T-helper 2 cell treated with Interferon-gamma antibody and Interleukin-4, amounts not matched to agents 5 μg/mL and 100 μg/mL, for 36 hours (primary cell): ENCODE measurements around the gene FRMD4B.

ENCODE experiments used
- DNase-seq: peaks from one replicate; pipeline ENCODE4 v3.0.0; 2021; ENCODE audit warnings: low spot score
- H3K27ac Mint-ChIP-seq: one replicate; pipeline ENCODE4 v1.8.0; 2021; ENCODE audit warnings: mild to moderate bottlenecking, mixed read lengths
- H3K27me3 Mint-ChIP-seq: one replicate; pipeline ENCODE4 v1.8.0; 2021; ENCODE audit warnings: low read depth, mixed read lengths
- H3K36me3 Mint-ChIP-seq: one replicate; pipeline ENCODE4 v1.8.0; 2021; ENCODE audit warnings: low read depth, mixed read lengths
- H3K4me1 Mint-ChIP-seq: one replicate; pipeline ENCODE4 v1.8.0; 2021; ENCODE audit warnings: low read depth, mixed read lengths
- H3K4me3 Mint-ChIP-seq: one replicate; pipeline ENCODE4 v1.8.0; 2022; ENCODE audit warnings: mild to moderate bottlenecking, moderate library complexity, mixed read lengths
- H3K9me3 Mint-ChIP-seq: one replicate; pipeline ENCODE4 v1.8.0; 2021; ENCODE audit warnings: mixed read lengths

Gene FRMD4B

GRCh38 chr3:69389520-69390248 lies 3.8 kb upstream of the FRMD4B start:
- Mint-ChIP-seq H3K27ac (no peak overlapping the region), H3K4me1 (peaks cover 9% of the 10 kb centered on the region), H3K27me3 (peaks cover 61% of the 10 kb centered on the region), H3K4me3 (no peak overlapping the region), H3K9me3 (no peaks in the 10 kb centered on the region), H3K36me3 (no peaks in the 10 kb centered on the region)
- DNase-seq: no peak

GRCh38 chr3:69388241-69388640 lies 2.4 kb upstream of the FRMD4B start:
- Mint-ChIP-seq H3K4me3 (no peak overlapping the region), H3K9me3 (no peaks in the 10 kb centered on the region), H3K27me3 (peaks cover 68% of the 10 kb centered on the region), H3K27ac (no peak overlapping the region), H3K4me1 (peaks cover 9% of the 10 kb centered on the region), H3K36me3 (no peaks in the 10 kb centered on the region)
- no peak for DNase-seq

- no peaks in the 10 kb centered on the region for H3K9me3 Mint-ChIP-seq
- H3K27ac Mint-ChIP-seq: no peak overlapping the region
- no peak for DNase-seq
- peaks cover 9% of the 10 kb centered on the region for H3K4me1 Mint-ChIP-seq
- H3K36me3 Mint-ChIP-seq: no peaks in the 10 kb centered on the region
- peak overlapping the region; percentile 75 for H3K4me3 Mint-ChIP-seq
- peaks cover 69% of the 10 kb centered on the region for H3K27me3 Mint-ChIP-seq
Measured at GRCh38 chr3:69386556-69387385, 883 bp upstream of the FRMD4B start.

GRCh38 chr3:69385123-69385722 lies 665 bp downstream of the FRMD4B start:
- peaks cover 9% of the 10 kb centered on the region for H3K4me1 Mint-ChIP-seq
- H3K9me3 Mint-ChIP-seq: no peaks in the 10 kb centered on the region
- no peak for DNase-seq
- no peak overlapping the region for H3K27ac Mint-ChIP-seq
- no peaks in the 10 kb centered on the region for H3K36me3 Mint-ChIP-seq
- H3K4me3 Mint-ChIP-seq: peak overlapping the region; percentile 75
- peaks cover 78% of the 10 kb centered on the region for H3K27me3 Mint-ChIP-seq

GRCh38 chr3:69384326-69384725 lies 1.6 kb downstream of the FRMD4B start:
- DNase-seq: no peak
- Mint-ChIP-seq H3K4me1 (peaks cover 9% of the 10 kb centered on the region), H3K27me3 (peaks cover 80% of the 10 kb centered on the region), H3K9me3 (no peaks in the 10 kb centered on the region), H3K27ac (no peak overlapping the region), H3K36me3 (no peaks in the 10 kb centered on the region), H3K4me3 (no peak overlapping the region)

GRCh38 chr3:69379661-69380060 lies 6.2 kb downstream of the FRMD4B start:
- H3K27me3 Mint-ChIP-seq: peaks cover 50% of the 10 kb centered on the region
- no peak overlapping the region for H3K4me3 Mint-ChIP-seq

GRCh38 chr3:69378112-69378802 lies 7.6 kb downstream of the FRMD4B start:
- H3K27ac Mint-ChIP-seq: no peak overlapping the region
- no peak for DNase-seq
- no peaks in the 10 kb centered on the region for H3K36me3 Mint-ChIP-seq
- no peaks in the 10 kb centered on the region for H3K9me3 Mint-ChIP-seq
- no peak overlapping the region for H3K4me3 Mint-ChIP-seq
- H3K27me3 Mint-ChIP-seq: peaks cover 39% of the 10 kb centered on the region
- no peaks in the 10 kb centered on the region for H3K4me1 Mint-ChIP-seq

More at GRCh38 chr3:69379661-69380060, 6.2 kb downstream of the FRMD4B start:
- Mint-ChIP-seq H3K27ac (no peak overlapping the region), H3K36me3 (no peaks in the 10 kb centered on the region), H3K4me1 (no peaks in the 10 kb centered on the region), H3K9me3 (no peaks in the 10 kb centered on the region)
- no peak for DNase-seq

- Mint-ChIP-seq H3K4me3 (no peak overlapping the region), H3K9me3 (no peaks in the 10 kb centered on the region), H3K4me1 (no peaks in the 10 kb centered on the region), H3K36me3 (no peaks in the 10 kb centered on the region), H3K27me3 (peaks cover 41% of the 10 kb centered on the region), H3K27ac (no peak overlapping the region)
- DNase-seq: no peak
Measured at GRCh38 chr3:69377262-69377661, 8.6 kb downstream of the FRMD4B start.

GRCh38 chr3:69376731-69377130 lies 9.2 kb downstream of the FRMD4B start:
- H3K4me3 Mint-ChIP-seq: no peak overlapping the region
- no peaks in the 10 kb centered on the region for H3K36me3 Mint-ChIP-seq
- H3K9me3 Mint-ChIP-seq: no peaks in the 10 kb centered on the region
- peaks cover 37% of the 10 kb centered on the region for H3K27me3 Mint-ChIP-seq
- DNase-seq: no peak
- H3K27ac Mint-ChIP-seq: no peak overlapping the region
- H3K4me1 Mint-ChIP-seq: no peaks in the 10 kb centered on the region

- Mint-ChIP-seq H3K4me3 (no peak overlapping the region), H3K36me3 (no peaks in the 10 kb centered on the region), H3K27ac (no peak overlapping the region), H3K4me1 (peaks cover 18% of the 10 kb centered on the region), H3K9me3 (no peaks in the 10 kb centered on the region), H3K27me3 (peaks cover 8% of the 10 kb centered on the region)
- no peak for DNase-seq
Measured at GRCh38 chr3:69371816-69372215, 14.1 kb downstream of the FRMD4B start.

- no peaks in the 10 kb centered on the region for H3K36me3 Mint-ChIP-seq
- H3K4me3 Mint-ChIP-seq: no peak overlapping the region
- no peaks in the 10 kb centered on the region for H3K9me3 Mint-ChIP-seq
- H3K27me3 Mint-ChIP-seq: peaks cover 6% of the 10 kb centered on the region
- H3K27ac Mint-ChIP-seq: no peak overlapping the region
- peaks cover 18% of the 10 kb centered on the region for H3K4me1 Mint-ChIP-seq
- DNase-seq: no peak
Measured at GRCh38 chr3:69370901-69371301, 15.0 kb downstream of the FRMD4B start.

GRCh38 chr3:69370156-69370883 lies 15.6 kb downstream of the FRMD4B start:
- Mint-ChIP-seq H3K27ac (no peak overlapping the region), H3K4me1 (peaks cover 18% of the 10 kb centered on the region), H3K36me3 (no peaks in the 10 kb centered on the region), H3K9me3 (no peaks in the 10 kb centered on the region), H3K4me3 (no peak overlapping the region), H3K27me3 (peaks cover 6% of the 10 kb centered on the region)
- DNase-seq: no peak

- Mint-ChIP-seq H3K4me3 (peak overlapping the region; percentile 11), H3K27me3 (peaks cover 6% of the 10 kb centered on the region), H3K4me1 (peaks cover 18% of the 10 kb centered on the region), H3K9me3 (no peaks in the 10 kb centered on the region), H3K27ac (peak overlapping the region; percentile 53), H3K36me3 (no peaks in the 10 kb centered on the region)
- DNase-seq: no peak
Measured at GRCh38 chr3:69368129-69368741, 17.7 kb downstream of the FRMD4B start.
